GM23338 (cell line): ENCODE data around the gene COL4A1. TPM values are rescaled to one million over a fixed set of nuclear protein-coding genes. Genes with fewer than 3 reads are reported as not detected.

Experiments
- ATAC-seq: fragments of 200-7000 bp; cut with Tn5 transposase; 3 replicates; pipeline ENCODE4 v1.9.1; 2020
- DNase-seq: peaks from one replicate; pipeline ENCODE4 v3.0.0-alpha.2; 2015; ENCODE audit warnings: low spot score
- H2AFZ ChIP-seq: fragments of 200-600 bp; sonication (generic); 2 replicates; pipeline ENCODE4 v1.8.0; 2016; ENCODE audit warnings: antibody characterized with exemption, mild to moderate bottlenecking, moderate library complexity
- H3F3A ChIP-seq: fragments of 200-600 bp; sonication (generic); replicated peaks from 2 replicates; pipeline ENCODE4 v1.8.0; 2017; ENCODE audit warnings: antibody characterized with exemption, mixed run types, low read depth
- H3K27ac ChIP-seq: fragments of 200-600 bp; sonication (generic); 2 replicates; pipeline ENCODE4 v1.6.1; 2016; ENCODE audit warnings: low read depth
- H3K27me3 ChIP-seq: fragments of 200-600 bp; sonication (generic); 2 replicates; pipeline ENCODE4 v1.8.0; 2016; ENCODE audit warnings: mild to moderate bottlenecking, mixed run types, moderate library complexity; ENCODE audit not compliant: insufficient read depth
- H3K36me3 ChIP-seq: fragments of 200-600 bp; sonication (generic); 2 replicates; pipeline ENCODE4 v1.8.0; 2016; ENCODE audit warnings: mild to moderate bottlenecking; ENCODE audit not compliant: insufficient read depth
- H3K4me1 ChIP-seq: fragments of 200-600 bp; sonication (generic); 2 replicates; pipeline ENCODE4 v1.8.0; 2016; ENCODE audit warnings: mild to moderate bottlenecking, moderate library complexity; ENCODE audit not compliant: insufficient read depth
- H3K4me2 ChIP-seq: fragments of 200-600 bp; sonication (generic); 2 replicates; pipeline ENCODE4 v1.7.1; 2017; ENCODE audit warnings: mixed run types
- H3K4me3 ChIP-seq: fragments of 200-600 bp; sonication (generic); 2 replicates; pipeline ENCODE4 v1.6.1; 2016; ENCODE audit warnings: mixed run types
- H3K79me2 ChIP-seq: fragments of 200-600 bp; sonication (generic); replicated peaks from 2 replicates; pipeline ENCODE4 v1.8.0; 2017; ENCODE audit warnings: mild to moderate bottlenecking; ENCODE audit not compliant: insufficient read depth
- H3K9me2 ChIP-seq: fragments of 200-600 bp; sonication (generic); 2 replicates; pipeline ENCODE4 v1.8.0; 2017; ENCODE audit not compliant: insufficient read depth
- H4K20me1 ChIP-seq: fragments of 200-600 bp; sonication (generic); replicated peaks from 2 replicates; pipeline ENCODE4 v1.8.0; 2017; ENCODE audit warnings: mild to moderate bottlenecking; ENCODE audit not compliant: insufficient read depth
- H3K27ac Mint-ChIP-seq: 2 replicates; pipeline ENCODE4 v1.8.0; 2020; ENCODE audit warnings: inconsistent platforms, mild to moderate bottlenecking, moderate library complexity, mixed read lengths
- H3K27me3 Mint-ChIP-seq: 3 replicates; pipeline ENCODE4 v1.8.0; 2022; ENCODE audit warnings: low read depth, mild to moderate bottlenecking, moderate library complexity, mixed read lengths, inconsistent platforms; ENCODE audit not compliant: insufficient read depth, poor library complexity
- H3K36me3 Mint-ChIP-seq: 3 replicates; pipeline ENCODE4 v1.8.0; 2021; ENCODE audit warnings: low read depth, mild to moderate bottlenecking, inconsistent platforms, moderate library complexity, mixed read lengths
- H3K4me1 Mint-ChIP-seq: 3 replicates; pipeline ENCODE4 v1.8.0; 2020; ENCODE audit warnings: mild to moderate bottlenecking, inconsistent platforms, mixed read lengths
- H3K4me3 Mint-ChIP-seq: 3 replicates; pipeline ENCODE4 v1.8.0; 2021; ENCODE audit warnings: moderate library complexity, mild to moderate bottlenecking, inconsistent platforms, mixed read lengths
- H3K9me3 Mint-ChIP-seq: 3 replicates; pipeline ENCODE4 v1.8.0; 2020; ENCODE audit warnings: moderate library complexity, mild to moderate bottlenecking, inconsistent platforms, mixed read lengths
- CREB1 ChIP-seq: fragments of 250-450 bp; sonication (Bioruptor Pico); IDR thresholded peaks from 2 replicates; pipeline ENCODE4 v1.5.0; 2020; ENCODE audit warnings: low read depth, mild to moderate bottlenecking, moderate library complexity
- CTCF ChIP-seq, 2 experiments: fragments of 200-600 bp in 1 of 2; sonication (generic) in 1 of 2; conservative IDR thresholded peaks; 2 replicates each; pipeline versions ENCODE4 v1.5.1 to v1.6.1; 2016 to 2017; ENCODE audit warnings: antibody characterized with exemption in 2 of 2, low read depth in 2 of 2, mild to moderate bottlenecking in 2 of 2, moderate library complexity in 1 of 2
- ETS1 ChIP-seq: IDR thresholded peaks from 2 replicates; pipeline ENCODE4 v1.6.1; 2016; ENCODE audit warnings: antibody characterized with exemption
- JUNB ChIP-seq: IDR thresholded peaks from one replicate; pipeline ENCODE4 v1.6.1; 2016; ENCODE audit warnings: antibody characterized with exemption; ENCODE audit not compliant: unreplicated experiment
- NANOG ChIP-seq: IDR thresholded peaks from 2 replicates; pipeline ENCODE4 v1.6.1; 2016; ENCODE audit warnings: antibody characterized with exemption, borderline replicate concordance
- POLR2AphosphoS5 ChIP-seq: IDR thresholded peaks from 2 replicates; pipeline ENCODE4 v1.6.1; 2016; ENCODE audit warnings: antibody characterized with exemption, low read depth
- STAT1 ChIP-seq: IDR thresholded peaks from one replicate; pipeline ENCODE4 v1.6.1; 2016; ENCODE audit warnings: antibody characterized with exemption; ENCODE audit not compliant: unreplicated experiment
- ZNF114 ChIP-seq: fragments of 250-450 bp; sonication (Bioruptor Pico); IDR thresholded peaks from 2 replicates; pipeline ENCODE4 v1.5.0; 2020; ENCODE audit warnings: mild to moderate bottlenecking, moderate library complexity
- ZNF331 ChIP-seq: fragments of 250-450 bp; sonication (Bioruptor Pico); IDR thresholded peaks from 2 replicates; pipeline ENCODE4 v1.5.0; 2020; ENCODE audit warnings: low read depth, mild to moderate bottlenecking, moderate library complexity
- polyA plus RNA-seq: library from polyadenylated mRNA; unstranded; fragments of >200 nt; fragmentation: Nextera tagmentation; extraction: Ambion mirVana; gene quantifications from 2 replicates; pipeline ENCODE4 v1.2.1, GENCODE V29; 2016
- total RNA-seq: library from RNA; depleted of rRNA; stranded (reverse); fragments of >200 nt; shearing (Covaris generic); gene quantifications from 2 replicates; pipeline ENCODE4 v1.2.3, GENCODE V29; 2014
- TF ChIP-seq, protein P1 (sequence below): IDR thresholded peaks from one replicate; pipeline ENCODE4 v1.6.1; 2018; ENCODE audit warnings: antibody characterized with exemption; ENCODE audit not compliant: unreplicated experiment
- TF ChIP-seq, protein P2 (sequence below): fragments of 250-450 bp; sonication (Bioruptor Pico); IDR thresholded peaks from 2 replicates; pipeline ENCODE4 v1.5.0; 2020; ENCODE audit warnings: mild to moderate bottlenecking, moderate library complexity

The COL4A1 gene
- total and polyA plus RNA-seq, 2 experiments from 2014 or later: 39.1 to 110 TPM

GRCh38 chr13:110270507-110270906 lies 36.5 kb downstream of the COL4A1 start (continued):
- no peak for TF ChIP-seq ZNF331 (CRISPR knock-in tag)
- TF ChIP-seq, protein P1, sequence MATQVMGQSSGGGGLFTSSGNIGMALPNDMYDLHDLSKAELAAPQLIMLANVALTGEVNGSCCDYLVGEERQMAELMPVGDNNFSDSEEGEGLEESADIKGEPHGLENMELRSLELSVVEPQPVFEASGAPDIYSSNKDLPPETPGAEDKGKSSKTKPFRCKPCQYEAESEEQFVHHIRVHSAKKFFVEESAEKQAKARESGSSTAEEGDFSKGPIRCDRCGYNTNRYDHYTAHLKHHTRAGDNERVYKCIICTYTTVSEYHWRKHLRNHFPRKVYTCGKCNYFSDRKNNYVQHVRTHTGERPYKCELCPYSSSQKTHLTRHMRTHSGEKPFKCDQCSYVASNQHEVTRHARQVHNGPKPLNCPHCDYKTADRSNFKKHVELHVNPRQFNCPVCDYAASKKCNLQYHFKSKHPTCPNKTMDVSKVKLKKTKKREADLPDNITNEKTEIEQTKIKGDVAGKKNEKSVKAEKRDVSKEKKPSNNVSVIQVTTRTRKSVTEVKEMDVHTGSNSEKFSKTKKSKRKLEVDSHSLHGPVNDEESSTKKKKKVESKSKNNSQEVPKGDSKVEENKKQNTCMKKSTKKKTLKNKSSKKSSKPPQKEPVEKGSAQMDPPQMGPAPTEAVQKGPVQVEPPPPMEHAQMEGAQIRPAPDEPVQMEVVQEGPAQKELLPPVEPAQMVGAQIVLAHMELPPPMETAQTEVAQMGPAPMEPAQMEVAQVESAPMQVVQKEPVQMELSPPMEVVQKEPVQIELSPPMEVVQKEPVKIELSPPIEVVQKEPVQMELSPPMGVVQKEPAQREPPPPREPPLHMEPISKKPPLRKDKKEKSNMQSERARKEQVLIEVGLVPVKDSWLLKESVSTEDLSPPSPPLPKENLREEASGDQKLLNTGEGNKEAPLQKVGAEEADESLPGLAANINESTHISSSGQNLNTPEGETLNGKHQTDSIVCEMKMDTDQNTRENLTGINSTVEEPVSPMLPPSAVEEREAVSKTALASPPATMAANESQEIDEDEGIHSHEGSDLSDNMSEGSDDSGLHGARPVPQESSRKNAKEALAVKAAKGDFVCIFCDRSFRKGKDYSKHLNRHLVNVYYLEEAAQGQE: no peak
- no peak for TF ChIP-seq ZNF114 (CRISPR knock-in tag)

- H3K4me3 ChIP-seq: no peak overlapping the region
- Mint-ChIP-seq H3K4me3 (no peak overlapping the region), H3K4me1 (peaks cover 60% of the 10 kb centered on the region), H3K27me3 (peaks cover 2% of the 10 kb centered on the region), H3K9me3 (no peaks in the 10 kb centered on the region), H3K27ac (no peak overlapping the region), H3K36me3 (no peaks in the 10 kb centered on the region)
- H3K9me2 ChIP-seq: no peaks in the 10 kb centered on the region
- H3K4me1 ChIP-seq: peaks cover 28% of the 10 kb centered on the region
- no peak overlapping the region for H2AFZ ChIP-seq
- H3K4me2 ChIP-seq: no peak overlapping the region
- no peaks in the 10 kb centered on the region for H3K36me3 ChIP-seq
- H3K79me2 ChIP-seq: peaks cover 40% of the 10 kb centered on the region
- DNase-seq: no peak
- ATAC-seq: no peak
- H3K27ac ChIP-seq: no peak overlapping the region
- no peaks in the 10 kb centered on the region for H3K27me3 ChIP-seq
- peaks cover 7% of the 10 kb centered on the region for H4K20me1 ChIP-seq
- H3F3A ChIP-seq: no peaks in the 10 kb centered on the region
- TF ChIP-seq, protein P2, sequence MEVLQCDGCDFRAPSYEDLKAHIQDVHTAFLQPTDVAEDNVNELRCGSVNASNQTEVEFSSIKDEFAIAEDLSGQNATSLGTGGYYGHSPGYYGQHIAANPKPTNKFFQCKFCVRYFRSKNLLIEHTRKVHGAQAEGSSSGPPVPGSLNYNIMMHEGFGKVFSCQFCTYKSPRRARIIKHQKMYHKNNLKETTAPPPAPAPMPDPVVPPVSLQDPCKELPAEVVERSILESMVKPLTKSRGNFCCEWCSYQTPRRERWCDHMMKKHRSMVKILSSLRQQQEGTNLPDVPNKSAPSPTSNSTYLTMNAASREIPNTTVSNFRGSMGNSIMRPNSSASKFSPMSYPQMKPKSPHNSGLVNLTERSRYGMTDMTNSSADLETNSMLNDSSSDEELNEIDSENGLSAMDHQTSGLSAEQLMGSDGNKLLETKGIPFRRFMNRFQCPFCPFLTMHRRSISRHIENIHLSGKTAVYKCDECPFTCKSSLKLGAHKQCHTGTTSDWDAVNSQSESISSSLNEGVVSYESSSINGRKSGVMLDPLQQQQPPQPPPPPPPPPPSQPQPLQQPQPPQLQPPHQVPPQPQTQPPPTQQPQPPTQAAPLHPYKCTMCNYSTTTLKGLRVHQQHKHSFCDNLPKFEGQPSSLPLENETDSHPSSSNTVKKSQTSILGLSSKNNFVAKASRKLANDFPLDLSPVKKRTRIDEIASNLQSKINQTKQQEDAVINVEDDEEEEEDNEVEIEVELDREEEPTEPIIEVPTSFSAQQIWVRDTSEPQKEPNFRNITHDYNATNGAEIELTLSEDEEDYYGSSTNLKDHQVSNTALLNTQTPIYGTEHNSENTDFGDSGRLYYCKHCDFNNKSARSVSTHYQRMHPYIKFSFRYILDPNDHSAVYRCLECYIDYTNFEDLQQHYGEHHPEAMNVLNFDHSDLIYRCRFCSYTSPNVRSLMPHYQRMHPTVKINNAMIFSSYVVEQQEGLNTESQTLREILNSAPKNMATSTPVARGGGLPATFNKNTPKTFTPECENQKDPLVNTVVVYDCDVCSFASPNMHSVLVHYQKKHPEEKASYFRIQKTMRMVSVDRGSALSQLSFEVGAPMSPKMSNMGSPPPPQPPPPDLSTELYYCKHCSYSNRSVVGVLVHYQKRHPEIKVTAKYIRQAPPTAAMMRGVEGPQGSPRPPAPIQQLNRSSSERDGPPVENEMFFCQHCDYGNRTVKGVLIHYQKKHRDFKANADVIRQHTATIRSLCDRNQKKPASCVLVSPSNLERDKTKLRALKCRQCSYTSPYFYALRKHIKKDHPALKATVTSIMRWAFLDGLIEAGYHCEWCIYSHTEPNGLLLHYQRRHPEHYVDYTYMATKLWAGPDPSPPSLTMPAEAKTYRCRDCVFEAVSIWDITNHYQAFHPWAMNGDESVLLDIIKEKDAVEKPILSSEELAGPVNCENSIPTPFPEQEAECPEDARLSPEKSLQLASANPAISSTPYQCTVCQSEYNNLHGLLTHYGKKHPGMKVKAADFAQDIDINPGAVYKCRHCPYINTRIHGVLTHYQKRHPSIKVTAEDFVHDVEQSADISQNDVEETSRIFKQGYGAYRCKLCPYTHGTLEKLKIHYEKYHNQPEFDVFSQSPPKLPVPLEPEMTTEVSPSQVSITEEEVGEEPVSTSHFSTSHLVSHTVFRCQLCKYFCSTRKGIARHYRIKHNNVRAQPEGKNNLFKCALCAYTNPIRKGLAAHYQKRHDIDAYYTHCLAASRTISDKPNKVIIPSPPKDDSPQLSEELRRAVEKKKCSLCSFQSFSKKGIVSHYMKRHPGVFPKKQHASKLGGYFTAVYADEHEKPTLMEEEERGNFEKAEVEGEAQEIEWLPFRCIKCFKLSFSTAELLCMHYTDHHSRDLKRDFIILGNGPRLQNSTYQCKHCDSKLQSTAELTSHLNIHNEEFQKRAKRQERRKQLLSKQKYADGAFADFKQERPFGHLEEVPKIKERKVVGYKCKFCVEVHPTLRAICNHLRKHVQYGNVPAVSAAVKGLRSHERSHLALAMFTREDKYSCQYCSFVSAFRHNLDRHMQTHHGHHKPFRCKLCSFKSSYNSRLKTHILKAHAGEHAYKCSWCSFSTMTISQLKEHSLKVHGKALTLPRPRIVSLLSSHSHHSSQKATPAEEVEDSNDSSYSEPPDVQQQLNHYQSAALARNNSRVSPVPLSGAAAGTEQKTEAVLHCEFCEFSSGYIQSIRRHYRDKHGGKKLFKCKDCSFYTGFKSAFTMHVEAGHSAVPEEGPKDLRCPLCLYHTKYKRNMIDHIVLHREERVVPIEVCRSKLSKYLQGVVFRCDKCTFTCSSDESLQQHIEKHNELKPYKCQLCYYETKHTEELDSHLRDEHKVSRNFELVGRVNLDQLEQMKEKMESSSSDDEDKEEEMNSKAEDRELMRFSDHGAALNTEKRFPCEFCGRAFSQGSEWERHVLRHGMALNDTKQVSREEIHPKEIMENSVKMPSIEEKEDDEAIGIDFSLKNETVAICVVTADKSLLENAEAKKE (CRISPR knock-in tag): no peak
- no peak for TF ChIP-seq NANOG
- TF ChIP-seq CTCF (conservative IDR thresholded peaks at IDR 0.05; ENCODE audit: low read depth in 2 of 2): no peak
- no peak for TF ChIP-seq STAT1
- no peak for TF ChIP-seq ETS1
- TF ChIP-seq ZNF331 (CRISPR knock-in tag): no peak
- TF ChIP-seq JUNB: no peak
- no peak for TF ChIP-seq CREB1
- TF ChIP-seq ZNF114 (CRISPR knock-in tag): no peak
- no peak for TF ChIP-seq POLR2AphosphoS5
Observed at GRCh38 chr13:110269509-110270185, 37.3 kb downstream of the COL4A1 start.
